WI38 (cell line): Measurements from ENCODE around the gene ASCL3.
A peak's percentile ranks its signal among the peaks of the same experiment; 100 is the strongest.

ENCODE experiments used
- H3K4me3 ChIP-seq: 2 replicates; pipeline ENCODE4 v1.5.1; 2011; ENCODE audit warnings: low read depth, mild to moderate bottlenecking, control low read depth, low read length
- CTCF ChIP-seq: IDR thresholded peaks from 2 replicates; pipeline ENCODE4 v1.5.1; 2012; ENCODE audit warnings: low read depth, mild to moderate bottlenecking, control low read depth, low read length

Gene ASCL3

GRCh38 chr11:8963569-8964323, 20.9 kb upstream of the ASCL3 start:
- H3K4me3 ChIP-seq = peak overlapping the region; percentile 89
- TF ChIP-seq CTCF = no peak

GRCh38 chr11:8962841-8963240, 20.0 kb upstream of the ASCL3 start:
- peak overlapping the region; percentile 89 for H3K4me3 ChIP-seq

GRCh38 chr11:8961401-8961800, 18.6 kb upstream of the ASCL3 start:
- TF ChIP-seq CTCF = no peak
- no peak overlapping the region for H3K4me3 ChIP-seq

More at GRCh38 chr11:8962841-8963240, 20.0 kb upstream of the ASCL3 start:
- TF ChIP-seq CTCF = no peak

GRCh38 chr11:8959546-8960166, 16.8 kb upstream of the ASCL3 start:
- no peak overlapping the region for H3K4me3 ChIP-seq
- TF ChIP-seq CTCF = peak; percentile 37; the same call in 1 of the 2 replicates

GRCh38 chr11:8956860-8957259, 14.0 kb upstream of the ASCL3 start:
- TF ChIP-seq CTCF = no peak

GRCh38 chr11:8948886-8949285, 6.1 kb upstream of the ASCL3 start:
- H3K4me3 ChIP-seq = no peak overlapping the region
- TF ChIP-seq CTCF = no peak

More at GRCh38 chr11:8956860-8957259, 14.0 kb upstream of the ASCL3 start:
- H3K4me3 ChIP-seq = no peak overlapping the region

GRCh38 chr11:8947230-8947943, 4.6 kb upstream of the ASCL3 start:
- no peak for TF ChIP-seq CTCF
- no peak overlapping the region for H3K4me3 ChIP-seq
